H1 (cell line): ENCODE measurements around the gene GANC. TPM values are rescaled to one million over a fixed set of nuclear protein-coding genes. Genes with fewer than 3 reads are reported as not detected.

Experiments used
- BACH1 ChIP-seq: IDR thresholded peaks from 2 replicates; pipeline ENCODE4 v1.6.1; 2012; ENCODE audit warnings: low read length, improper control_type of control experiment
- BCL11A ChIP-seq, 2 experiments: IDR thresholded peaks; one replicate each; pipeline ENCODE4 v1.6.1; 2011; ENCODE audit warnings: low read depth in 2 of 2, low read length in 2 of 2, mild to moderate bottlenecking in 2 of 2
- polyA plus RNA-seq, 7 experiments: library from polyadenylated mRNA; depleted of rRNA in 3 of 7; stranded (reverse) in 5 of 7; unstranded in 2 of 7; fragments of >200 nt in 5 of 7; fragments of 200-250 nt in 2 of 7; gene quantifications; 1 replicate in 5 of 7; 2 replicates in 1 of 7; 4 replicates in 1 of 7; pipeline versions ENCODE4 v1.2.1 to v1.2.3, GENCODE V29; 2011 to 2013; ENCODE audit warnings: missing spikeins in 2 of 7, mixed read lengths in 2 of 7
- total RNA-seq: library from RNA; stranded (reverse); fragmentation: NEBNext Ultra II Directional; extraction: Animal tissue kit (Norgen Biotek cat#: 25700); gene quantifications from 2 replicates; pipeline ENCODE4 v1.2.1, GENCODE V29; 2021
- TF ChIP-seq, protein P1 (sequence below): fragments of 300-600 bp; sonication (generic); IDR thresholded peaks from 2 replicates; pipeline ENCODE4 v1.7.1; 2012; ENCODE audit warnings: low read length, moderate library complexity, mild to moderate bottlenecking, inconsistent platforms; ENCODE audit not compliant: insufficient replicate concordance
- TF ChIP-seq, protein P2 (sequence below), 3 experiments: IDR thresholded peaks; 1 replicate in 2 of 3; 2 replicates in 1 of 3; pipeline versions ENCODE4 v1.5.1 to v1.6.1; 2011; ENCODE audit warnings: low read length in 3 of 3, mild to moderate bottlenecking in 3 of 3, inconsistent platforms in 2 of 3, low read depth in 1 of 3, moderate library complexity in 1 of 3; ENCODE audit not compliant: insufficient read depth in 1 of 3; ENCODE audit errors: control extremely low read depth in 1 of 3
- TF ChIP-seq, protein P3 (sequence below): IDR thresholded peaks from 2 replicates; pipeline ENCODE4 v1.6.1; 2011; ENCODE audit warnings: low read length, improper control_type of control experiment

GANC gene
- total and polyA plus RNA-seq, 2 of the 8 experiments (the other 6 are each of a cell fraction or from before 2014, with no cell fraction given): 6.8 to 14.4 TPM

DNA sequence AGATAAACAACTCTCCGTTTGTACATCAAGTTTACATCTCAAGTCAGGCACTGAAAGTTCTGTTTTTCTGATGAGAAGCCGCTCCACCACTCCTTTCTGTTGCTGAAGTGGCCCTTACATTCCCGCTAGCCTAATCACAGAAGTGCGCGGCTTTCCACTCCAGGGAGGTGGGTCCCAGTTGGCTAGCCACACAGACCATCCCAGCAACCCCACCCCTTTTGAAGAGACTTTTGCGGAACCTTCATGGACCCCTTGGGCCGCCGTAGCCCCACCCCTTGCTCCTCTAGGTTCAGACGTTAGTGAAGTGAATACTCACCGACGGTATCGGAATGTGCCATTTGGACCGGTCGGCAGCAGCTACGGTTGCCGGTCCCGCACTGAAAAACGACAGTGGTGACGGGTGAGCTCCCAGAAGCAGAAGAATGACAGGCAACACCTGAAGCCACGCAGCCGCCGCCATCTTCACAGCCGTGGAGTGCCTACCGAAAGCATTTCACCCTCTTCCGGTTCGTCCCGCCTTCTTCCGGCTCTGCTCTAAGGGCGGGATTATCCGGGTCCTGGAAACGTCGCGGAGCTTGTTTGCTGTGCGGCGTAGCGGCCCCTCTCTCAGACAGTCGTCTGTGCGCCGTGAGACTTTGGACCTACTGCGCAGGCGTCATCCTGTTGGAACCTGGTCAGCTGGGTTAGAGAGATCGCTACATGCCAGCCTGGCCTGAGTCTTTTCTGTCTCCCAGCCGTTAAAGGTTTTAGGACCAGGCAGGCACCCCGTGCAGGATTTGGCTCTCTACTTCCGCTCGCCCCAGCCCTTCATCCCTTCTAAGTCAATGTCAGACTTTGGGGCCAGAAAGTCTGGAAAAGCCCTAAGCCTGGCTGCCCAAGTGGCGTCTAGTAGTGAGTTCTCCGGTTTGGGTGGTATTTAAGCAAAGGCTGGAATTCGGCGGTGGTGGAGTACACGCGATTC lies at the start of gene GANC, which contains the start of gene TMEM87A (continued):
- TF ChIP-seq, protein P1, sequence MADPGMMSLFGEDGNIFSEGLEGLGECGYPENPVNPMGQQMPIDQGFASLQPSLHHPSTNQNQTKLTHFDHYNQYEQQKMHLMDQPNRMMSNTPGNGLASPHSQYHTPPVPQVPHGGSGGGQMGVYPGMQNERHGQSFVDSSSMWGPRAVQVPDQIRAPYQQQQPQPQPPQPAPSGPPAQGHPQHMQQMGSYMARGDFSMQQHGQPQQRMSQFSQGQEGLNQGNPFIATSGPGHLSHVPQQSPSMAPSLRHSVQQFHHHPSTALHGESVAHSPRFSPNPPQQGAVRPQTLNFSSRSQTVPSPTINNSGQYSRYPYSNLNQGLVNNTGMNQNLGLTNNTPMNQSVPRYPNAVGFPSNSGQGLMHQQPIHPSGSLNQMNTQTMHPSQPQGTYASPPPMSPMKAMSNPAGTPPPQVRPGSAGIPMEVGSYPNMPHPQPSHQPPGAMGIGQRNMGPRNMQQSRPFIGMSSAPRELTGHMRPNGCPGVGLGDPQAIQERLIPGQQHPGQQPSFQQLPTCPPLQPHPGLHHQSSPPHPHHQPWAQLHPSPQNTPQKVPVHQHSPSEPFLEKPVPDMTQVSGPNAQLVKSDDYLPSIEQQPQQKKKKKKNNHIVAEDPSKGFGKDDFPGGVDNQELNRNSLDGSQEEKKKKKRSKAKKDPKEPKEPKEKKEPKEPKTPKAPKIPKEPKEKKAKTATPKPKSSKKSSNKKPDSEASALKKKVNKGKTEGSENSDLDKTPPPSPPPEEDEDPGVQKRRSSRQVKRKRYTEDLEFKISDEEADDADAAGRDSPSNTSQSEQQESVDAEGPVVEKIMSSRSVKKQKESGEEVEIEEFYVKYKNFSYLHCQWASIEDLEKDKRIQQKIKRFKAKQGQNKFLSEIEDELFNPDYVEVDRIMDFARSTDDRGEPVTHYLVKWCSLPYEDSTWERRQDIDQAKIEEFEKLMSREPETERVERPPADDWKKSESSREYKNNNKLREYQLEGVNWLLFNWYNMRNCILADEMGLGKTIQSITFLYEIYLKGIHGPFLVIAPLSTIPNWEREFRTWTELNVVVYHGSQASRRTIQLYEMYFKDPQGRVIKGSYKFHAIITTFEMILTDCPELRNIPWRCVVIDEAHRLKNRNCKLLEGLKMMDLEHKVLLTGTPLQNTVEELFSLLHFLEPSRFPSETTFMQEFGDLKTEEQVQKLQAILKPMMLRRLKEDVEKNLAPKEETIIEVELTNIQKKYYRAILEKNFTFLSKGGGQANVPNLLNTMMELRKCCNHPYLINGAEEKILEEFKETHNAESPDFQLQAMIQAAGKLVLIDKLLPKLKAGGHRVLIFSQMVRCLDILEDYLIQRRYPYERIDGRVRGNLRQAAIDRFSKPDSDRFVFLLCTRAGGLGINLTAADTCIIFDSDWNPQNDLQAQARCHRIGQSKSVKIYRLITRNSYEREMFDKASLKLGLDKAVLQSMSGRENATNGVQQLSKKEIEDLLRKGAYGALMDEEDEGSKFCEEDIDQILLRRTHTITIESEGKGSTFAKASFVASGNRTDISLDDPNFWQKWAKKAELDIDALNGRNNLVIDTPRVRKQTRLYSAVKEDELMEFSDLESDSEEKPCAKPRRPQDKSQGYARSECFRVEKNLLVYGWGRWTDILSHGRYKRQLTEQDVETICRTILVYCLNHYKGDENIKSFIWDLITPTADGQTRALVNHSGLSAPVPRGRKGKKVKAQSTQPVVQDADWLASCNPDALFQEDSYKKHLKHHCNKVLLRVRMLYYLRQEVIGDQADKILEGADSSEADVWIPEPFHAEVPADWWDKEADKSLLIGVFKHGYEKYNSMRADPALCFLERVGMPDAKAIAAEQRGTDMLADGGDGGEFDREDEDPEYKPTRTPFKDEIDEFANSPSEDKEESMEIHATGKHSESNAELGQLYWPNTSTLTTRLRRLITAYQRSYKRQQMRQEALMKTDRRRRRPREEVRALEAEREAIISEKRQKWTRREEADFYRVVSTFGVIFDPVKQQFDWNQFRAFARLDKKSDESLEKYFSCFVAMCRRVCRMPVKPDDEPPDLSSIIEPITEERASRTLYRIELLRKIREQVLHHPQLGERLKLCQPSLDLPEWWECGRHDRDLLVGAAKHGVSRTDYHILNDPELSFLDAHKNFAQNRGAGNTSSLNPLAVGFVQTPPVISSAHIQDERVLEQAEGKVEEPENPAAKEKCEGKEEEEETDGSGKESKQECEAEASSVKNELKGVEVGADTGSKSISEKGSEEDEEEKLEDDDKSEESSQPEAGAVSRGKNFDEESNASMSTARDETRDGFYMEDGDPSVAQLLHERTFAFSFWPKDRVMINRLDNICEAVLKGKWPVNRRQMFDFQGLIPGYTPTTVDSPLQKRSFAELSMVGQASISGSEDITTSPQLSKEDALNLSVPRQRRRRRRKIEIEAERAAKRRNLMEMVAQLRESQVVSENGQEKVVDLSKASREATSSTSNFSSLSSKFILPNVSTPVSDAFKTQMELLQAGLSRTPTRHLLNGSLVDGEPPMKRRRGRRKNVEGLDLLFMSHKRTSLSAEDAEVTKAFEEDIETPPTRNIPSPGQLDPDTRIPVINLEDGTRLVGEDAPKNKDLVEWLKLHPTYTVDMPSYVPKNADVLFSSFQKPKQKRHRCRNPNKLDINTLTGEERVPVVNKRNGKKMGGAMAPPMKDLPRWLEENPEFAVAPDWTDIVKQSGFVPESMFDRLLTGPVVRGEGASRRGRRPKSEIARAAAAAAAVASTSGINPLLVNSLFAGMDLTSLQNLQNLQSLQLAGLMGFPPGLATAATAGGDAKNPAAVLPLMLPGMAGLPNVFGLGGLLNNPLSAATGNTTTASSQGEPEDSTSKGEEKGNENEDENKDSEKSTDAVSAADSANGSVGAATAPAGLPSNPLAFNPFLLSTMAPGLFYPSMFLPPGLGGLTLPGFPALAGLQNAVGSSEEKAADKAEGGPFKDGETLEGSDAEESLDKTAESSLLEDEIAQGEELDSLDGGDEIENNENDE: no peak
- TF ChIP-seq BCL11A (IDR thresholded peaks at IDR 0.05; ENCODE audit: low read depth in 2 of 2, low read length in 2 of 2): no peak
- TF ChIP-seq, protein P2, sequence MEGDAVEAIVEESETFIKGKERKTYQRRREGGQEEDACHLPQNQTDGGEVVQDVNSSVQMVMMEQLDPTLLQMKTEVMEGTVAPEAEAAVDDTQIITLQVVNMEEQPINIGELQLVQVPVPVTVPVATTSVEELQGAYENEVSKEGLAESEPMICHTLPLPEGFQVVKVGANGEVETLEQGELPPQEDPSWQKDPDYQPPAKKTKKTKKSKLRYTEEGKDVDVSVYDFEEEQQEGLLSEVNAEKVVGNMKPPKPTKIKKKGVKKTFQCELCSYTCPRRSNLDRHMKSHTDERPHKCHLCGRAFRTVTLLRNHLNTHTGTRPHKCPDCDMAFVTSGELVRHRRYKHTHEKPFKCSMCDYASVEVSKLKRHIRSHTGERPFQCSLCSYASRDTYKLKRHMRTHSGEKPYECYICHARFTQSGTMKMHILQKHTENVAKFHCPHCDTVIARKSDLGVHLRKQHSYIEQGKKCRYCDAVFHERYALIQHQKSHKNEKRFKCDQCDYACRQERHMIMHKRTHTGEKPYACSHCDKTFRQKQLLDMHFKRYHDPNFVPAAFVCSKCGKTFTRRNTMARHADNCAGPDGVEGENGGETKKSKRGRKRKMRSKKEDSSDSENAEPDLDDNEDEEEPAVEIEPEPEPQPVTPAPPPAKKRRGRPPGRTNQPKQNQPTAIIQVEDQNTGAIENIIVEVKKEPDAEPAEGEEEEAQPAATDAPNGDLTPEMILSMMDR (IDR thresholded peaks at IDR 0.05; ENCODE audit: control extremely low read depth in 1 of 3, insufficient read depth in 1 of 3, low read depth in 1 of 3, low read length in 3 of 3): no peak
- TF ChIP-seq, protein P3, sequence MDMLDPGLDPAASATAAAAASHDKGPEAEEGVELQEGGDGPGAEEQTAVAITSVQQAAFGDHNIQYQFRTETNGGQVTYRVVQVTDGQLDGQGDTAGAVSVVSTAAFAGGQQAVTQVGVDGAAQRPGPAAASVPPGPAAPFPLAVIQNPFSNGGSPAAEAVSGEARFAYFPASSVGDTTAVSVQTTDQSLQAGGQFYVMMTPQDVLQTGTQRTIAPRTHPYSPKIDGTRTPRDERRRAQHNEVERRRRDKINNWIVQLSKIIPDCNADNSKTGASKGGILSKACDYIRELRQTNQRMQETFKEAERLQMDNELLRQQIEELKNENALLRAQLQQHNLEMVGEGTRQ: no peak
- no peak for TF ChIP-seq BACH1
